B cell (primary cell): ENCODE data around the gene SAMD1. TPM values are rescaled to one million over a fixed set of nuclear protein-coding genes. Genes with fewer than 3 reads are reported as not detected.
A peak's percentile ranks its signal among the peaks of the same experiment; 100 is the strongest.

ENCODE experiments used
- ATAC-seq: fragments of 200-7000 bp; cut with Tn5 transposase; one replicate; pipeline ENCODE4 v1.10.0; 2021; ENCODE audit warnings: low read depth, mild to moderate bottlenecking, moderate number of reproducible peaks, moderate library complexity
- CTCF ChIA-PET: fragments of 350-600 bp; sonication (Branson Sonifier 250); formaldehyde crosslinking; loops from one replicate; lab custom pipeline; 2021; ENCODE audit warnings: antibody characterized with exemption, inconsistent platforms; lab: Charles Lee
- POLR2A ChIA-PET: fragments of 350-600 bp; sonication (Branson Sonifier 250); formaldehyde crosslinking; loops from one replicate; lab custom pipeline; 2021; ENCODE audit warnings: antibody characterized with exemption; lab: Charles Lee
- DNase-seq: peaks from one replicate; pipeline ENCODE4 v3.0.0; 2013
- H2AFZ ChIP-seq: 2 replicates; pipeline ENCODE4 v1.6.1; 2012; ENCODE audit warnings: mild to moderate bottlenecking, low read depth, low read length; ENCODE audit not compliant: insufficient read depth, poor library complexity, severe bottlenecking
- H3K27ac ChIP-seq, 2 donors: 1 replicate in 1 of 2; 2 replicates in 1 of 2; pipeline ENCODE4 v1.5.1; 2012 to 2013; ENCODE audit warnings: low read length in 2 of 2, mild to moderate bottlenecking in 2 of 2, moderate library complexity in 1 of 2
- H3K27me3 ChIP-seq, 4 experiments: fragments of 200-600 bp in 1 of 4; sonication (generic) in 1 of 4; replicated peaks in 1 of 4; 1 replicate in 2 of 4; 2 replicates in 2 of 4; pipeline versions ENCODE4 v1.6.1 to v1.7.0; 2013 to 2016; ENCODE audit warnings: low read length in 3 of 4, mild to moderate bottlenecking in 2 of 4, mixed read lengths in 1 of 4, moderate library complexity in 1 of 4; ENCODE audit not compliant: insufficient read depth in 4 of 4, control insufficient read depth in 3 of 4; ENCODE audit errors: control extremely low read depth in 1 of 4
- H3K36me3 ChIP-seq, 2 experiments: replicated peaks in 1 of 2; 1 replicate in 1 of 2; 2 replicates in 1 of 2; pipeline versions ENCODE4 v1.6.1 to v1.7.1; 2013; ENCODE audit warnings: low read length in 1 of 2; ENCODE audit not compliant: insufficient read depth in 2 of 2, control insufficient read depth in 1 of 2; ENCODE audit errors: control extremely low read depth in 1 of 2, extremely low read depth in 1 of 2
- H3K4me1 ChIP-seq, 2 donors: fragments of 200-600 bp in 1 of 2; sonication (generic) in 1 of 2; 1 replicate in 1 of 2; 2 replicates in 1 of 2; pipeline versions ENCODE4 v1.5.1 to v1.6.1; 2013 to 2017; ENCODE audit warnings: low read length in 2 of 2; ENCODE audit not compliant: control insufficient read depth in 2 of 2, insufficient read depth in 2 of 2
- H3K4me2 ChIP-seq: replicated peaks from 2 replicates; pipeline ENCODE3; 2012; ENCODE audit warnings: mild to moderate bottlenecking, low read depth, low read length; ENCODE audit not compliant: poor library complexity, severe bottlenecking
- H3K4me3 ChIP-seq, 5 experiments: fragments of 200-600 bp in 1 of 5; sonication (generic) in 1 of 5; 1 replicate in 3 of 5; 2 replicates in 2 of 5; pipeline versions ENCODE4 v1.5.1 to v1.7.0; 2011 to 2016; ENCODE audit warnings: low read length in 4 of 5, mild to moderate bottlenecking in 4 of 5, low read depth in 2 of 5, control low read depth in 1 of 5, moderate library complexity in 1 of 5; ENCODE audit not compliant: insufficient read depth in 1 of 5; ENCODE audit errors: control extremely low read depth in 1 of 5, extremely low read depth in 1 of 5
- H3K79me2 ChIP-seq: fragments of 200-600 bp; sonication (generic); one replicate; pipeline ENCODE4 v1.6.0; 2016; ENCODE audit warnings: low read length; ENCODE audit not compliant: control insufficient read depth, insufficient read depth
- H3K9ac ChIP-seq: fragments of 200-600 bp; sonication (generic); 2 replicates; pipeline ENCODE4 v1.6.1; 2017; ENCODE audit warnings: mild to moderate bottlenecking, low read length, moderate library complexity
- H3K9me3 ChIP-seq, 3 donors: one replicate each; pipeline versions ENCODE4 v1.6.1 to v1.7.1; 2013; ENCODE audit warnings: low read length in 2 of 3; ENCODE audit not compliant: control insufficient read depth in 2 of 3, insufficient read depth in 1 of 3; ENCODE audit errors: control extremely low read depth in 1 of 3
- H4K20me1 ChIP-seq: 2 replicates; pipeline ENCODE4 v1.6.0; 2012; ENCODE audit warnings: mild to moderate bottlenecking, low read length; ENCODE audit not compliant: insufficient read depth, control insufficient read depth, poor library complexity, severe bottlenecking
- H3K27ac Mint-ChIP-seq: one replicate; pipeline ENCODE4 v1.8.0; 2021; ENCODE audit warnings: mixed read lengths
- H3K27me3 Mint-ChIP-seq: one replicate; pipeline ENCODE4 v1.8.0; 2021; ENCODE audit warnings: mixed read lengths
- H3K4me1 Mint-ChIP-seq: one replicate; pipeline ENCODE4 v1.8.0; 2021; ENCODE audit warnings: mixed read lengths
- H3K4me3 Mint-ChIP-seq: one replicate; pipeline ENCODE4 v1.8.0; 2021; ENCODE audit warnings: mixed read lengths
- H3K9me3 Mint-ChIP-seq: one replicate; pipeline ENCODE4 v1.8.0; 2022; ENCODE audit warnings: mixed read lengths; ENCODE audit not compliant: insufficient read depth
- EZH2 ChIP-seq: IDR thresholded peaks from 2 replicates; pipeline ENCODE4 v1.6.1; 2012; ENCODE audit warnings: borderline replicate concordance, low read depth, mild to moderate bottlenecking, moderate library complexity, low read length; ENCODE audit not compliant: insufficient read depth, poor library complexity, severe bottlenecking
- WGBS: methylation state at CpG from one replicate; pipeline ENCODE4 v1.1.5; 2013; ENCODE audit warnings: missing lambda C conversion rate; ENCODE audit not compliant: insufficient coverage; 5-methylcytosine and 5-hydroxymethylcytosine counted together
- intact Hi-C: fragments of 100-400 bp; cut with micrococcal nuclease; formaldehyde crosslinking; loops from one replicate; pipeline ENCODE4 v1.10.0; 2022
- polyA plus RNA-seq: library from polyadenylated mRNA; depleted of rRNA; stranded (reverse); fragments of >200 nt; gene quantifications from 2 replicates; pipeline ENCODE4 v1.2.3, GENCODE V29; 2012
- total RNA-seq, 2 donors: library from RNA; stranded (reverse); fragments of 120-200 nt in 1 of 2; gene quantifications; 1 replicate in 1 of 2; 2 replicates in 1 of 2; pipeline versions ENCODE4 v1.2.3 to v1.2.4, GENCODE V29; 2013 to 2022
- TF ChIP-seq, protein P1 (sequence below): fragments of 200-600 bp; IDR thresholded peaks from one replicate; pipeline ENCODE4 v1.8.0; 2022; ENCODE audit warnings: antibody characterized with exemption, mild to moderate bottlenecking

SAMD1 gene
- total and polyA plus RNA-seq, 2 donors (not counting 1 experiment from before 2014, with no cell fraction given): 17.4 to 39.2 TPM

DNA sequence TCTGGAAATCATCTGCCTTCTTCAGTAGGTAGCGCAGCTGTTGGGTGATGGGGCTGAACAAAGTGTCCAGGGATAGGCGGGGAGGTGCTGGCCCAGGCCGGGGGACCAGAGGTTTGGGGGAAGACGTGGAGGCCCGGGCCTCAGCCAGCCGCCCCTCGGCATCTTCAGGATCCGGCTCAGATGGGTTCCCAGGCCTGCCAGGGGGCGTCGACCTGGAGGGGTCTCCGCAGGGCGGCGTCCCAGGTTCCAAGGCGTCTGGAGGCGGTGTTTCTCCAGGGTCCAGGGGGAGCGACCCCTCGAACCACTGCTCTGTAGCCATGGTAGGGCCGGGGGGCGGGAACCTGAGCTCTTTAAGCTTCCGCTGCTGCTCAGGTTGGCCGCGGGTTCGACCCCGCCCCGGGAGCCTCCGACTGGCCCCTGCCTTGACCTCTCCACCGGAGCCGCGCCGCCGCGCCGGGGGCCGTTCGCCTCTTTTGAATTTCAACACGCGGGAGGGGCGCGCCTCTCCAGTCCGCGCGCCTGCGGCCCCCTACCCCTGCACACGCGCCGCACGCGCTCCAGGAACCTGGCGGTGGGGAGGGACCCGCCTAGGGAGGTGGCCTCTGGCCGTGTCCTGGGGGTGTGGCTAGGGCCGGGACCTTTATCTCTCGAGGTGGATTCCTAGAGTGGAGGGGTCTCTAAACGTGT is 5.1 kb downstream of the SAMD1 start, which contains the start of gene C19orf67:
Gene C19orf67, minus strand, starts transcription at position 475 of the 687 bp plus-strand sequence. Its CDS starts 156 bp downstream, at position 319.
- H3K4me2 ChIP-seq: no peak within 1 kb of the TSS
- ChIA-PET POLR2A (no interaction called here), CTCF (interaction anchor here (0.6 to 1.2 kb wide), 2 partner anchors 8 to 20 kb away, joined by 3 to 4 read pairs; no protein-coding TSS in a partner anchor)
- Mint-ChIP-seq H3K9me3 (no peaks in the 10 kb centered on the region), H3K4me3 (no peak within 1 kb of the TSS), H3K27ac (no peak within 1 kb of the TSS), H3K4me1 (peaks cover 17% of the 10 kb centered on the region), H3K27me3 (no peaks in the 10 kb centered on the region)
- peaks cover 11% of the 10 kb centered on the region for H4K20me1 ChIP-seq
- no peak within 1 kb of the TSS for H3K9ac ChIP-seq
- intact Hi-C loops: no loop called here
- no peak within 1 kb of the TSS for H3K4me3 ChIP-seq
- peaks cover 18 to 20% of the 10 kb centered on the region in 2 donors for H3K4me1 ChIP-seq
- H3K27ac ChIP-seq: no peak within 1 kb of the TSS
- no peaks in the 10 kb centered on the region for H3K27me3 ChIP-seq
- no peak for DNase-seq
- no peak for ATAC-seq
- peaks cover 4% of the 10 kb centered on the region for H3K79me2 ChIP-seq
- no peak within 1 kb of the TSS for H2AFZ ChIP-seq
- no peak for TF ChIP-seq EZH2
- TF ChIP-seq, protein P1, sequence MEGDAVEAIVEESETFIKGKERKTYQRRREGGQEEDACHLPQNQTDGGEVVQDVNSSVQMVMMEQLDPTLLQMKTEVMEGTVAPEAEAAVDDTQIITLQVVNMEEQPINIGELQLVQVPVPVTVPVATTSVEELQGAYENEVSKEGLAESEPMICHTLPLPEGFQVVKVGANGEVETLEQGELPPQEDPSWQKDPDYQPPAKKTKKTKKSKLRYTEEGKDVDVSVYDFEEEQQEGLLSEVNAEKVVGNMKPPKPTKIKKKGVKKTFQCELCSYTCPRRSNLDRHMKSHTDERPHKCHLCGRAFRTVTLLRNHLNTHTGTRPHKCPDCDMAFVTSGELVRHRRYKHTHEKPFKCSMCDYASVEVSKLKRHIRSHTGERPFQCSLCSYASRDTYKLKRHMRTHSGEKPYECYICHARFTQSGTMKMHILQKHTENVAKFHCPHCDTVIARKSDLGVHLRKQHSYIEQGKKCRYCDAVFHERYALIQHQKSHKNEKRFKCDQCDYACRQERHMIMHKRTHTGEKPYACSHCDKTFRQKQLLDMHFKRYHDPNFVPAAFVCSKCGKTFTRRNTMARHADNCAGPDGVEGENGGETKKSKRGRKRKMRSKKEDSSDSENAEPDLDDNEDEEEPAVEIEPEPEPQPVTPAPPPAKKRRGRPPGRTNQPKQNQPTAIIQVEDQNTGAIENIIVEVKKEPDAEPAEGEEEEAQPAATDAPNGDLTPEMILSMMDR: no peak
- H3K9me3 ChIP-seq: no peaks in the 10 kb centered on the region
- H3K36me3 ChIP-seq: no peaks in the 10 kb centered on the region
- 95% methylated on average over 49 of the region's 54 CpGs for WGBS

DNA sequence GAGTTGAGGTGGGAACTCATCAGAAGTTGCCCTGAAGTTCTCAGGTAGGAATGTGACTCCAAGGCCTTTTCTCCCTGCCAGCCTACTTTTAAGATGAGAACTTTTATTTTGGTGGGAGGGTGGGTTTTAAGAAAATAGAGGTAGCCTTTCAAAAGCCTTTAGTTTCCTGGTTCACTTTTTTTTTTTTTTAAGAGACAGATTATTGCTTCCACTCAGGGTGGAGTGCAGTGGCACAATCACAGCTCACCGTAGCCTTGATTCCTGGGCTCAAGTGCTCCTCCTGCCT is 7.9 kb downstream of the SAMD1 start:
- TF ChIP-seq EZH2: no peak
- TF ChIP-seq, protein P1: no peak
- Histone ChIP-seq H3K36me3 (no peaks in the 10 kb centered on the region), H2AFZ (no peak overlapping the region), H4K20me1 (no peaks in the 10 kb centered on the region), H3K27ac (no peak overlapping the region), H3K4me2 (peak overlapping the region; percentile 99), H3K9me3 (no peaks in the 10 kb centered on the region), H3K4me3 (no peak overlapping the region), H3K9ac (no peak overlapping the region), H3K27me3 (no peaks in the 10 kb centered on the region), H3K4me1 (peaks cover 14 to 18% of the 10 kb centered on the region in 2 donors), H3K79me2 (peaks cover 4% of the 10 kb centered on the region)
- CTCF ChIA-PET: interaction anchor here (0.6 to 4.2 kb wide), 7 partner anchors 11 to 926 kb away, joined by 3 to 22 read pairs (median 3); partner anchors contain the start of genes ASF1B and MISP3
- WGBS: 100% methylated on average over 1 of the region's 1 CpG
- ATAC-seq (no peak), DNase-seq (no peak)
- peaks cover 12% of the 10 kb centered on the region for H3K4me1 Mint-ChIP-seq
- peak overlapping the region; percentile 96 for H3K4me3 Mint-ChIP-seq
- H3K27me3 Mint-ChIP-seq: no peaks in the 10 kb centered on the region
- no peaks in the 10 kb centered on the region for H3K9me3 Mint-ChIP-seq
- intact Hi-C loops: loop anchor here (5.0 kb wide), 1 partner anchor 335 kb away; the partner anchor contains the start of gene DDX39A
- H3K27ac Mint-ChIP-seq: no peak overlapping the region
- POLR2A ChIA-PET: interaction anchor here (0.7 kb wide), 1 partner anchor 335 kb away, joined by 3 read pairs; no protein-coding TSS in a partner anchor
